SHP77 treated with DMSO at 0.1 percent for 48 hours (cell line): ENCODE data around the gene KLF1.

Experiments used
- DNase-seq: peaks from one replicate; lab custom pipeline; 2025; lab: John Stamatoyannopoulos, UW

Gene KLF1

DNA sequence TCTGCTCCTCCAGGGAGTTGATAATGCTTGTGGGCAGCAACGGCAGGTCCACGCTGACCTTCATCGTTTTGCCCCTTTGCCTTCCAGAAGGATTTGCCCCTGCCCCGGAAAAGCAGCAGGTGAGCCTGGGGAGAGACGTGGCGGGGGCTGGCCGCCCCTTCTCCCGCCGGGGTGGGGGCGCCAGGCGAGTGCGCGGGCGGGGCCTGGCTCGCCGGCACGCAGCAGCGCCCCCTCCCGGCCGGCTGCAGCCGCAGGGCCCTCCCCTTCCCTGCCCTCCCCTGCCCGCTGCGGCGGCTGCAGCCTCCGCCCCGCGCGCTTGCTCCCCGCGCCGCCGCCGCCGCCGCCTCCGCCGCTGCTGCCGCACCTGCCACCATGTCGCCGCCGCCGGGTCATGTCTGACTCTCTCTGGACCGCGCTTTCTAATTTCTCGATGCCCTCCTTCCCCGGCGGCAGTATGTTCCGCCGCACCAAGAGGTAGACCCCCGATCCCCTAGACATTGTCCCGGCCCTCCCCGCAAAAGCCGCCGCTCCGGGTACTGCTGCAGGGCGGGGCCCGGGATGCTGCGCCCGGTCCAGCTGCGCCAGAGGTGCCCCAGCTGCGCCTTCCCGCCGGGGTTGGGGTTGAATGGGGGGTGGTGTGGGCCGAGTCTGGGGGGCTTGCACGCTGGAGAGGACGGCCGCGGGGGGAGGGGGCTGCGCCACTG, 48.7 kb downstream of the KLF1 start, which contains the start of gene MAST1:
Gene MAST1, plus strand, starts transcription at position 334 of the 704 bp plus-strand sequence. Its CDS starts 58 bp downstream, at position 392.
- peak; percentile 43 for DNase-seq

DNA sequence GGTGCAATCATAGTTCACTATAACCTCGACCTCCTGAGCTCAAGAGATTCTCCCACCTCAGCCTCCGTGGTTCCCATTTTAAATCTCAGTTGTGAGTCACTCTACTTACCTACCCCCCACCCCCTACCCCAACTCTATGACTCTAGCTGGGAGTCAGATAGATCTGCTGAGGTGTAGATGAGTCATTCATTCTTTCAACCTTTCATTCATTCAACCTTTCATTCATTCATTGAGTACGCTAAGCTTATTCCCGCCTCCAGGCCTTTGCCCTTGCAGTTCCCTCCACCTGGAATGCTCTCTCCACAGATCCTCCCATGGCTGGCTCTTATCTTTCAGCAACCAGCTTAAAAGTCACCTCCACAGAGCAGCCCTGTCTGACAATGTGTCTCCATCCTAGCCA, 49.8 kb downstream of the KLF1 start:
- DNase-seq = no peak

DNA sequence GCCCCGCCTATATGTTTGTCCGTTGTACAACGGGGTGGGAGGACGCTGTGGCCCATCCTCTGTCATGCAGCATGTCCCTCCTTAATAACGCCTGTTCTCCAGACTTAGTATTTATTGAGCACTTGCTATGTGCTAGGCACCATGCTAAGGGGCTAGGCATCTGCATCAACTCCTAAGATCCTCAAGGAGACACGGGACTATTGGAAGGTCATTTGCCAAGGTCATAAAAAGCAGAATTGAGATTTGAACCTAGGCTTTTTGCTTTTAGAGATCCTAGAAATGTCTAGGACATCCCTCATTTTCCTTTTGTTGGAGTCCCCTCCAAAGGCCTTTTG, 50.5 kb downstream of the KLF1 start:
- DNase-seq = no peak

DNA sequence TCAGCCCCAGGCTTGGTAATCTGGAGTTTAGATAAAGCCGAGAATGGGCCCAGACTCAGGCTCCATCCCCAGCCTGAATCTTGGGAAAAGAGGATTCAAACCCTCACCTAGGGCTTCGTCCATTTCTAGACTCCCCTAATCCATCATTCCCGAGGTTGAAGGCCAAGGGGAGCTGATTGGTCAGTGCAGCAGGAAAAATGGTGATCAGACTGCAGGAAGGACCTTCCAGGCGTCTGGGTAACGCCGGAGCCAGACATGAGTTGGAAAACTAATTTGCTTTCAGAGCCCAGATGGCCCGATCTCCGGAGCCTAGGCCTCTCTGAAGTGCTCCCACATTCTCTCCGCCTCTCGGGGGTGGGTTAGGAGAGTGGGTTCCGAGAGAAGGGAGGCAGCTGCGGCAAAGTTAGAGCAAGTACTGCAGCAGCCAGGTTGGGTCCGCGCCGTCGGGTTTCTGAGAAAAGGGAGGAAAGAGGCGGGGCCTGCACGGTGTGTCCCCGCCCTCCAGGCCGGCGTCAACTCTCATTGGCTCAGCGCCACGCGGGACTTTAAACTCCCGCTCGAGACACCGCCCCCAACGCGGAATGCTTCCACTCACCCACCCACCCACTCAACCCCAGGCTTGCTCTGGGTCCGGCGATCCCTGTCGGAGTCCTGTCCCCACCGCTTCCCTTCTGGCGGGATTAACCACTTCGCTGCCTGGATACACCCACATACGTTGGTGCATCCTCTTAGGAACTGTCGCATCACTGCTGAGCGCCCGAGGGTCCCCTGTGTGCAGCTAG, 51.8 kb downstream of the KLF1 start:
- DNase-seq = peak; percentile 39

DNA sequence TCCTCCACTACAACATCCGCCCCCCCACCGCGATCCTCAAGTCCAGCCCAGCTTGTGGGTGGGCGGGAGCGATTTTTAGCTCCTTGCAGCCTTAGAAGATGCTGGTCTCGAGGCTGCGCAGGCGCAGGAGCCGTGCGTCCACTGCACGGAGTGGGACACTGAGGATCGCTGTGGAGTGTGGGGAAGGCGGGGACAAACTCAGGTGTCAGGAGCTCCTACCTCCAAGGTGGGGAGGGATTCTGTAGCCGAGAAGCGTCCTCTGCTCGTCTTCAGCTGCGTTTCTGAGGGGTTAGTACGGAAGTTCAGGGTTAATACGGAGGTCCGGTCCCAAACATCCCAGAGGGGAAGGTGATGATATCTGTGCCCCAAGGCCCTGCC, 52.4 kb downstream of the KLF1 start, which contains the start of gene RTBDN:
Gene RTBDN, minus strand, starts transcription at position 14 of the 378 bp plus-strand sequence. CDS start 4,600 bp downstream, outside the sequence.
- DNase-seq = no peak
